Measurements from ENCODE around the gene NAPEPLD.

The NAPEPLD gene

DNA sequence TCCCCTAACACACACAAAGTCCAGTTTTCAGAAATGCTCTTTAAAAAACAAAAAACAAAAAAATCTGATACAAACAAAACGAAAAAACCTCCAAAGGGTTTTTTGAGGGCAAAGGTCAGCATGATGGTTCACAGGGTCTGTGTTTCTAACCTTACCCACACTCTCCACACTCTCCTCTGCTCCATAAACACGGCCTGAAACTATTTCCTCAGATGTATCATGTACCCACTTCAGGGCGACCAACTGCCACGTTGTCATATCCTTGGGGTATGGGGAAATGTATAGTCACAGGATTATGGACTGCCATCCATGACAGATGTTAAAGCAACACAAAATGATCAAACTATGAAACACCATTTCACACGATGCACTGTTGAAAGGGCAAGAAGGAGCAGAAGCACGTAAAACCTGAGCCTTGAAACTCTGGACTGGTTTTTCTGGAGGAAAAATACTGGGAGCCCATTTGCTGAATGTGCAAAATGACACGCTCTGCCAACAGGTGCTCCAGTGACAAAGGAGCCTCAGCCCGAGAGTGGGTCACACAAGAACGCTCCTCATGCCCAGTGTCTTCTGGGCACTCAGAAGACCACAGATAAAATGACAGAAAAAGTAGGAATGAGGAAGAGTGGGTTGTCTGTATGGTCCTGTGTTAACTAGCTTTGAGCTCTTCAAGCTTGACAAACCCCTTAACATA, 15.8 kb downstream of the NAPEPLD start:
- no peak overlapping the region for H3K4me3 ChIP-seq (ENCODE audit: low read depth, low read length)
- in situ Hi-C loops (cut with HindIII; ENCODE audit: low sequenced_read_pairs), result no loop called here
- no peak for DNase-seq (ENCODE audit: low read depth)
- no peak for TF ChIP-seq CTCF (IDR thresholded peaks at IDR 0.05; ENCODE audit: low read depth, low read length, missing control alignments)

GRCh38 chr7:103130901-103131624, 17.8 kb downstream of the NAPEPLD start:
- no peak for DNase-seq (ENCODE audit: low read depth)
- TF ChIP-seq CTCF (IDR thresholded peaks at IDR 0.05; ENCODE audit: low read depth, low read length, missing control alignments), result no peak
- in situ Hi-C loops (cut with HindIII; ENCODE audit: low sequenced_read_pairs), result no loop called here
- H3K4me3 ChIP-seq (ENCODE audit: low read depth, low read length), result no peak overlapping the region

- no peak overlapping the region for H3K4me3 ChIP-seq (ENCODE audit: low read depth, low read length)
- in situ Hi-C loops (cut with HindIII; ENCODE audit: low sequenced_read_pairs), result no loop called here
- no peak for DNase-seq (ENCODE audit: low read depth)
- no peak for TF ChIP-seq CTCF (IDR thresholded peaks at IDR 0.05; ENCODE audit: low read depth, low read length, missing control alignments)
Observed at GRCh38 chr7:103129702-103130549, 19.0 kb downstream of the NAPEPLD start.

DNA sequence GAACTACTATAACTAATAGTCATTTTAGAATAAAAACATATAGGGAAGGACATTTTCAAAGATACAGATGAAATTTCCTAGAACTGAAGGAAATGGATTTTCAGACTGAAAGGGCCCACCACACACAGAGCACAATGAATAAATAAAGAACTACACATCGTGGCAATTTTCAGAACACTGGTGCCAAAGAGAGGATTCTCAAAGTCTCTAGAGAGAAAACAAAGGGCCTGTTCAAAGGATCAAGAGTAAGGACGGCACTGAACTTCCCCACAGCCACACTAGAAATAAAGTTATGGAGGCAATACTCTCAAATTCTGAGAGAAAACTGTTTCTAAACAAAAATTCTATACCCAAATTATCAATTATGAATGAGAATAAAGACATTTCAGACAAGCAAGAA, 21.9 kb downstream of the NAPEPLD start:
- in situ Hi-C loops (cut with HindIII; ENCODE audit: low sequenced_read_pairs), result no loop called here
- no peak for TF ChIP-seq CTCF (IDR thresholded peaks at IDR 0.05; ENCODE audit: low read depth, low read length, missing control alignments)
- H3K4me3 ChIP-seq (ENCODE audit: low read depth, low read length), result no peak overlapping the region

GRCh38 chr7:103124429-103124979, 24.4 kb downstream of the NAPEPLD start:
- DNase-seq (ENCODE audit: low read depth), result no peak
- TF ChIP-seq CTCF (IDR thresholded peaks at IDR 0.05; ENCODE audit: low read depth, low read length, missing control alignments), result no peak
- H3K4me3 ChIP-seq (ENCODE audit: low read depth, low read length), result no peak overlapping the region
- in situ Hi-C loops (cut with HindIII; ENCODE audit: low sequenced_read_pairs), result no loop called here

More for the DNA sequence above, 21.9 kb downstream of the NAPEPLD start:
- no peak for DNase-seq (ENCODE audit: low read depth)

- no peak for TF ChIP-seq CTCF (IDR thresholded peaks at IDR 0.05; ENCODE audit: low read depth, low read length, missing control alignments)
- H3K4me3 ChIP-seq (ENCODE audit: low read depth, low read length), result no peak overlapping the region
- in situ Hi-C loops (cut with HindIII; ENCODE audit: low sequenced_read_pairs), result no loop called here
- DNase-seq (ENCODE audit: low read depth), result no peak
Observed at GRCh38 chr7:103123529-103123928, 25.4 kb downstream of the NAPEPLD start.

All from astrocyte of the cerebellum (primary cell).